ENCODE measurements around the gene MUS81.
A peak's percentile ranks its signal among the peaks of the same experiment; 100 is the strongest.

Gene MUS81

DNA sequence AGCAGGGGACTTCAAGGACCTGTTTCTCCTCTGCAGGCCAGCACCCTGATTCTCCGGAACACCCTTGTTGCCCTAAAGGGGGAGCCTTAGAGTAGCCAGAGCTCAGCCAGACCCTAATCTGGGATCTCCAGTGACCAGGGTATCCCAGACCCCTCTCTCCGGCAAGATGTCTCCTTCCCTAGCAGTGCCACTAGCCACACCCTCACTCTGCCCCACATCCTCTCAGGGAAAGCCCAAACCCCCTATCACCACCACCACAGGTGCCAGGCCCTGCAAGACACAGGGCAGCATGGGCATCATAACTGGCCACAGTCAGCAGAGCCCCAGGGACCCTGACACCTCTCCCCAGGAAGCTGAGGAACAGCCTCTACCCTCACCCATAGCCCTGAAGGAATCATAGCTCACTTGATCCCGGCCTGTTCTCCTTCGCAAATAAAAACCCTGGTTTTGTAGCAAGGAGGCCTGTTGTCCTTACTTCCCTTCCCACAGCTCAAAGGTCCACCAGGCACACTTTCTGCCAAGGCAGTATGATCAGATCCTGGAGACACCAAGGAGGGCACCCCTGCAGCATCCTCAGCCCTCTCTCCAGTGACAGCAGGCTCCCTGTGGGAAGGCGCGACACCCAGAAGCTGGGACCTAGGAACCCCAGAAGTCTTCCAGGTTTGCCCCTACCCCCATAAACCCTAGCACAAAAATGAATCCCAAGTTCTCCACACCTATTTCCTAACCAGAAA lies 6.8 kb upstream of the MUS81 start:
- in situ Hi-C loops (cut with MboI; ENCODE audit: low sequenced_read_pairs, unreplicated experiment), result no loop called here
- no peak for DNase-seq (ENCODE audit: low spot score)
- TF ChIP-seq, protein P1, sequence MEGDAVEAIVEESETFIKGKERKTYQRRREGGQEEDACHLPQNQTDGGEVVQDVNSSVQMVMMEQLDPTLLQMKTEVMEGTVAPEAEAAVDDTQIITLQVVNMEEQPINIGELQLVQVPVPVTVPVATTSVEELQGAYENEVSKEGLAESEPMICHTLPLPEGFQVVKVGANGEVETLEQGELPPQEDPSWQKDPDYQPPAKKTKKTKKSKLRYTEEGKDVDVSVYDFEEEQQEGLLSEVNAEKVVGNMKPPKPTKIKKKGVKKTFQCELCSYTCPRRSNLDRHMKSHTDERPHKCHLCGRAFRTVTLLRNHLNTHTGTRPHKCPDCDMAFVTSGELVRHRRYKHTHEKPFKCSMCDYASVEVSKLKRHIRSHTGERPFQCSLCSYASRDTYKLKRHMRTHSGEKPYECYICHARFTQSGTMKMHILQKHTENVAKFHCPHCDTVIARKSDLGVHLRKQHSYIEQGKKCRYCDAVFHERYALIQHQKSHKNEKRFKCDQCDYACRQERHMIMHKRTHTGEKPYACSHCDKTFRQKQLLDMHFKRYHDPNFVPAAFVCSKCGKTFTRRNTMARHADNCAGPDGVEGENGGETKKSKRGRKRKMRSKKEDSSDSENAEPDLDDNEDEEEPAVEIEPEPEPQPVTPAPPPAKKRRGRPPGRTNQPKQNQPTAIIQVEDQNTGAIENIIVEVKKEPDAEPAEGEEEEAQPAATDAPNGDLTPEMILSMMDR (IDR thresholded peaks at IDR 0.05; ENCODE audit: borderline replicate concordance, control extremely low read depth, extremely low read depth, insufficient read depth, missing control alignments), result no peak

DNA sequence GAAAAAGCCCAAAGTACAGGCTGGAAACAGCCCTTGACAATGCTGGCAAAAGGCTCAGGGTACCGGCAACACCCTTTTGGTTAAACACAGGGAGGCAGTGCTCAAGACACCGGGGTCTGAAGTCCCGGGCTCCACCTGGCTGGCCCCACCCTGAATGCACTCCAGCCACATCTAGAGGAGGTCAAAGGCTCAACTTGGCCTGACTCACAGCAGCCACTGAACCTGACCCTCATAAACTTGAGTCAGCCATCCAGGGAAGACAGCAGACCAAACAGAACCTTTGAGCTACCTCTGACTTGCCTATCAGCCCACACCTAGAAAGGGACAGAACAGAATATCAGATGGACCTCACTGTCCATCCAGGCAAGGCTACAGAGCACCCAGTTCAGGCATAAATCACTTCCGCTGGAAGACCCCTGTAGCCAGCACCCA lies 6.1 kb upstream of the MUS81 start:
- TF ChIP-seq, protein P1 (IDR thresholded peaks at IDR 0.05; ENCODE audit: borderline replicate concordance, control extremely low read depth, extremely low read depth, insufficient read depth, missing control alignments), result no peak
- DNase-seq (ENCODE audit: low spot score), result no peak
- in situ Hi-C loops (cut with MboI; ENCODE audit: low sequenced_read_pairs, unreplicated experiment), result no loop called here

- no peak for DNase-seq (ENCODE audit: low spot score)
- TF ChIP-seq, protein P1 (IDR thresholded peaks at IDR 0.05; ENCODE audit: borderline replicate concordance, control extremely low read depth, extremely low read depth, insufficient read depth, missing control alignments), result no peak
- in situ Hi-C loops (cut with MboI; ENCODE audit: low sequenced_read_pairs, unreplicated experiment), result no loop called here
Measured at GRCh38 chr11:65854852-65855837, 5.1 kb upstream of the MUS81 start.

DNA sequence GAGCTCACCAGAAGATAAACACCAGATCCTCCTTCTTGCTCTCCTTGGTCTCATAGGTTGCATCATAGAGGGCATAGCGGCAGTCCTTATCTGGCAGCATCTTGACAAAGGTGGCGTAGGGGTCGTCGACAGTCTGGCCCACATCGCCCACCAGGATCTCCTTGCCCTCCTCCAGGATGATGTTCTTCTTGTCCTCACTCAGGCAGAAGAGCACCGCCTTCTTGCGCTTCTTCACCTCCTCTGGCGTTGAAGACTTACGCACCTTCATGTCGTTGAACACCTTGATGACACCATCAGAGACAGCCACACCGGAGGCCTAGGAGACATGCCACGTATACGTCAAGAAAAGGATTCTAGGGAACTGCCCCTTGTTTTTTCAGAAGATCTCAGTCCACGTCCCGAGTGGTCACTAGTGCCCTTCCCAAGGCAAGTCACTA lies 4.3 kb upstream of the MUS81 start:
- TF ChIP-seq, protein P1 (IDR thresholded peaks at IDR 0.05; ENCODE audit: borderline replicate concordance, control extremely low read depth, extremely low read depth, insufficient read depth, missing control alignments), result no peak
- in situ Hi-C loops (cut with MboI; ENCODE audit: low sequenced_read_pairs, unreplicated experiment), result no loop called here
- DNase-seq (ENCODE audit: low spot score), result no peak

GRCh38 chr11:65856689-65857499 lies 3.3 kb upstream of the MUS81 start:
- DNase-seq (ENCODE audit: low spot score), result peak; percentile 82
- in situ Hi-C loops (cut with MboI; ENCODE audit: low sequenced_read_pairs, unreplicated experiment), result no loop called here
- TF ChIP-seq, protein P1 (IDR thresholded peaks at IDR 0.05; ENCODE audit: borderline replicate concordance, control extremely low read depth, extremely low read depth, insufficient read depth, missing control alignments), result no peak

- TF ChIP-seq, protein P1 (IDR thresholded peaks at IDR 0.05; ENCODE audit: borderline replicate concordance, control extremely low read depth, extremely low read depth, insufficient read depth, missing control alignments), result no peak
- no peak for DNase-seq (ENCODE audit: low spot score)
- in situ Hi-C loops (cut with MboI; ENCODE audit: low sequenced_read_pairs, unreplicated experiment), result no loop called here
Measured at GRCh38 chr11:65857500-65857852, 2.8 kb upstream of the MUS81 start.
